Esophagus squamous epithelium (tissue), 5 donors: Measurements from ENCODE around the gene FOSB. TPM values are rescaled to one million over a fixed set of nuclear protein-coding genes. Genes with fewer than 3 reads are reported as not detected.

Experiments used
- DNase-seq: peaks from one replicate; lab custom pipeline; 2025; lab: John Stamatoyannopoulos, UW
- H3K27ac ChIP-seq, 4 donors: fragments of 200-600 bp; sonication (generic); one replicate each; pipeline ENCODE4 v1.5.1; 2016 to 2019; ENCODE audit warnings: mild to moderate bottlenecking in 1 of 4
- H3K27me3 ChIP-seq, 4 donors: fragments of 200-600 bp; sonication (generic); 1 replicate in 3 of 4; 2 replicates in 1 of 4; pipeline versions ENCODE4 v1.5.1 to v1.6.0; 2017 to 2021; ENCODE audit warnings: antibody characterized with exemption in 1 of 4
- H3K36me3 ChIP-seq, 3 donors: fragments of 200-600 bp; sonication (generic); one replicate each; pipeline ENCODE4 v1.5.1; 2016 to 2019
- H3K4me1 ChIP-seq, 3 donors: fragments of 200-600 bp; sonication (generic); one replicate each; pipeline ENCODE4 v1.5.1; 2017 to 2019
- H3K4me3 ChIP-seq, 4 donors: fragments of 200-600 bp; sonication (generic); 1 replicate in 3 of 4; 2 replicates in 1 of 4; pipeline ENCODE4 v1.5.1; 2016 to 2019; ENCODE audit warnings: mild to moderate bottlenecking in 2 of 4, moderate library complexity in 1 of 4
- H3K9me3 ChIP-seq, 3 donors: fragments of 200-600 bp; sonication (generic); one replicate each; pipeline ENCODE4 v1.5.1; 2016 to 2019
- POLR2A ChIP-seq, 4 donors: fragments of 450-650 bp; IDR thresholded peaks; one replicate each; pipeline ENCODE4 v1.6.1; 2017; ENCODE audit warnings: antibody characterized with exemption in 4 of 4, mild to moderate bottlenecking in 4 of 4, moderate library complexity in 3 of 4
- WGBS, 2 donors: methylation state at CpG; one replicate each; pipeline ENCODE4 v1.1.5; 2018; 5-methylcytosine and 5-hydroxymethylcytosine counted together
- intact Hi-C: fragments of 100-400 bp; cut with DNase I; formaldehyde crosslinking; loops from one replicate; pipeline ENCODE4 v1.15.0; 2022
- total RNA-seq, 4 donors: library from RNA; depleted of rRNA; stranded (reverse); fragments of >200 nt; gene quantifications; one replicate each; pipeline ENCODE4 v1.1.0, GENCODE V29; 2016
- TF ChIP-seq, protein P1 (sequence below), 6 experiments: fragments of 450-650 bp in 4 of 6; fragments of 200-600 bp in 2 of 6; sonication (generic) in 2 of 6; IDR thresholded peaks; one replicate each; pipeline ENCODE4 v1.5.1; 2016 to 2019; ENCODE audit warnings: antibody characterized with exemption in 6 of 6, mild to moderate bottlenecking in 4 of 6, moderate library complexity in 4 of 6
- donor health status: DM: yes; HTN: yes; CAD: no.

FOSB gene
- total RNA-seq, 4 donors from 2014 or later, result 1.7 to 4.6 (median 2.5) TPM

DNA sequence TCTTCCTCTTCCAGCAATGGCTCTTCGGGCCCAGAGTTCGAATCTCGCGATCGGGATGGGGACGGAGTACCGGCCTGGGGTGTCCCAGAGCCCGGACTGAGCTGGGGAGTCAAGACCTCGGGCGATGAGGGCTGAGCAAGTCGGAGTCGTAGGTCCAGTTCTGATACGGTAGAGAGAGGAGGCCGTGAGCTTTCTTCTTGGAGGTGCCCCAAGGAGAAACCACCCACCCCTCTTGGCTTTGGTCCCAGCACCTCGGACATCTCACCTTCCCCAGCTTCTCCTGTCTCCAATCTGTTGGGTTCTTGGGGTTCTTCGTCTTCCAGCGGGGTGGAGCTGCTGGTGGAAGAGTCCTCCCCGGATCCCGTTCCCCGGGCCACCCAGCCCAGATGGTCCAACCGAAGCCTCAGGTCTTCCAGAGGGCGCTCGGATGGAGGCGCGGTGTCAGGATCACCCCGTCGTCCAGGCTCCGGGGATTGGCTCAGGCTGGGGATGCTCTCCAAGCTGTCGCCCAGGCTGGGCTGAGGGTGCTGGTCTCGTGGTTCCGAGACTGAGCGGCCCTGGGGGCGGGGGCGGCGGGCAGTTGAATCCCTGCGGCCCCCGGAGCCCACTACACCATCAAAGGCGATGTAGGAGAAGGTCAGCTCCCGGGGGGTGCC lies 26.6 kb downstream of the FOSB start:
- no peaks in the 10 kb centered on the region for H3K36me3 ChIP-seq
- WGBS, 2 donors, result 90 to 91% methylated on average over 14 to 23 of the region's 39 CpGs
- peaks cover 0 to 23% (median 0%) of the 10 kb centered on the region in 4 donors for H3K27me3 ChIP-seq
- H3K4me1 ChIP-seq, result peaks cover 43 to 57% (median 47%) of the 10 kb centered on the region in 3 donors
- intact Hi-C loops, result no loop called here
- no peak for TF ChIP-seq POLR2A (IDR thresholded peaks at IDR 0.05)
- TF ChIP-seq, protein P1, sequence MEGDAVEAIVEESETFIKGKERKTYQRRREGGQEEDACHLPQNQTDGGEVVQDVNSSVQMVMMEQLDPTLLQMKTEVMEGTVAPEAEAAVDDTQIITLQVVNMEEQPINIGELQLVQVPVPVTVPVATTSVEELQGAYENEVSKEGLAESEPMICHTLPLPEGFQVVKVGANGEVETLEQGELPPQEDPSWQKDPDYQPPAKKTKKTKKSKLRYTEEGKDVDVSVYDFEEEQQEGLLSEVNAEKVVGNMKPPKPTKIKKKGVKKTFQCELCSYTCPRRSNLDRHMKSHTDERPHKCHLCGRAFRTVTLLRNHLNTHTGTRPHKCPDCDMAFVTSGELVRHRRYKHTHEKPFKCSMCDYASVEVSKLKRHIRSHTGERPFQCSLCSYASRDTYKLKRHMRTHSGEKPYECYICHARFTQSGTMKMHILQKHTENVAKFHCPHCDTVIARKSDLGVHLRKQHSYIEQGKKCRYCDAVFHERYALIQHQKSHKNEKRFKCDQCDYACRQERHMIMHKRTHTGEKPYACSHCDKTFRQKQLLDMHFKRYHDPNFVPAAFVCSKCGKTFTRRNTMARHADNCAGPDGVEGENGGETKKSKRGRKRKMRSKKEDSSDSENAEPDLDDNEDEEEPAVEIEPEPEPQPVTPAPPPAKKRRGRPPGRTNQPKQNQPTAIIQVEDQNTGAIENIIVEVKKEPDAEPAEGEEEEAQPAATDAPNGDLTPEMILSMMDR (IDR thresholded peaks at IDR 0.05), result no peak
- H3K27ac ChIP-seq, result no peak overlapping the region
- no peaks in the 10 kb centered on the region for H3K9me3 ChIP-seq
- H3K4me3 ChIP-seq, result no peak overlapping the region
- no peak for DNase-seq

DNA sequence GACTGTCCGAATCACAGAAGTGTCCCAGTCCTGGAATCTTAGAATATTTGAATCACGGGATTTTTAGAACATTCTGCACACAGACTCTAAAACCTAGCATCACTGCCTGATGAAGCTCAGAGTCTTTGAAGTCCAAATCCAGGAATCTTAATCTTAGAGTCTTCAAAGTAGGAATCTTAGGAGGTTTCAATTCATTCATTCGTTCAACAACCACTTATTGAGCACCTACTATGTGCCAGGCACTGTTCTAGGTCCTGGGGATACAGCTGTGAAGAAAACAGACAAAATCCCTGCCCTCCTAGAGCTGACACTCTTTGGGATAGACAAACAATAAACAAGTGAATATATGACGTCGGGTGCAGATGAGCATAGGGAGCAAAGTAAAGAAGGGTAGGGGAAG lies 27.4 kb downstream of the FOSB start:
- Histone ChIP-seq H3K4me3 (no peak overlapping the region), H3K4me1 (peaks cover 44 to 63% (median 47%) of the 10 kb centered on the region in 3 donors), H3K27ac (no peak overlapping the region), H3K27me3 (peaks cover 0 to 28% (median 0%) of the 10 kb centered on the region in 4 donors), H3K36me3 (no peaks in the 10 kb centered on the region), H3K9me3 (no peaks in the 10 kb centered on the region)
- WGBS, 2 donors, result 77 to 79% methylated on average over 4 to 5 of the region's 5 CpGs
- DNase-seq, result no peak
- intact Hi-C loops, result no loop called here
- TF ChIP-seq, protein P1 (IDR thresholded peaks at IDR 0.05), result no peak
- TF ChIP-seq POLR2A (IDR thresholded peaks at IDR 0.05), result no peak

- TF ChIP-seq POLR2A (IDR thresholded peaks at IDR 0.05), result no peak
- TF ChIP-seq, protein P1 (IDR thresholded peaks at IDR 0.05), result no peak
- DNase-seq, result no peak
- H3K27ac ChIP-seq, result peak overlapping the region; percentile 29 to 77 (median 64)
These were observed 28.7 kb downstream of the FOSB start for GRCh38 chr19:45496349-45496953.

GRCh38 chr19:45497791-45498190 lies 30.0 kb downstream of the FOSB start:
- Histone ChIP-seq H3K9me3 (no peaks in the 10 kb centered on the region), H3K27me3 (peaks cover 0 to 28% (median 0%) of the 10 kb centered on the region in 4 donors), H3K27ac (no peak overlapping the region), H3K4me3 (peak overlapping the region in 1 of 4 donors; percentile 53), H3K36me3 (no peaks in the 10 kb centered on the region), H3K4me1 (peaks cover 40 to 55% (median 42%) of the 10 kb centered on the region in 3 donors)
- TF ChIP-seq POLR2A (IDR thresholded peaks at IDR 0.05), result no peak
- TF ChIP-seq, protein P1 (IDR thresholded peaks at IDR 0.05), result no peak
- intact Hi-C loops, result no loop called here
- no peak for DNase-seq
- WGBS, 2 donors, result 27 to 36% methylated on average over 11 to 14 of the region's 16 CpGs

More at GRCh38 chr19:45496349-45496953, 28.7 kb downstream of the FOSB start:
- peaks cover 44 to 63% (median 47%) of the 10 kb centered on the region in 3 donors for H3K4me1 ChIP-seq
- H3K27me3 ChIP-seq, result peaks cover 0 to 28% (median 0%) of the 10 kb centered on the region in 4 donors
- peak overlapping the region; percentile 41 to 79 (median 69) for H3K4me3 ChIP-seq
- no peaks in the 10 kb centered on the region for H3K9me3 ChIP-seq
- H3K36me3 ChIP-seq, result no peaks in the 10 kb centered on the region
- intact Hi-C loops, result no loop called here
- WGBS, 2 donors, result 0 to 8% methylated on average over 2 of the region's 54 CpGs
